Stimulated activated CD4-positive, alpha-beta T cell treated with anti-CD3 and anti-CD28 coated beads, Interleukin-15, amount 100 ng/mL, for 1 hour (primary cell): ENCODE data around the gene BCOR.

Experiments used
- DNase-seq, 2 donors: peaks; one replicate each; pipeline ENCODE4 v3.0.0-alpha.2; 2020; ENCODE audit warnings: low read depth in 1 of 2, low spot score in 1 of 2

The BCOR gene

DNA sequence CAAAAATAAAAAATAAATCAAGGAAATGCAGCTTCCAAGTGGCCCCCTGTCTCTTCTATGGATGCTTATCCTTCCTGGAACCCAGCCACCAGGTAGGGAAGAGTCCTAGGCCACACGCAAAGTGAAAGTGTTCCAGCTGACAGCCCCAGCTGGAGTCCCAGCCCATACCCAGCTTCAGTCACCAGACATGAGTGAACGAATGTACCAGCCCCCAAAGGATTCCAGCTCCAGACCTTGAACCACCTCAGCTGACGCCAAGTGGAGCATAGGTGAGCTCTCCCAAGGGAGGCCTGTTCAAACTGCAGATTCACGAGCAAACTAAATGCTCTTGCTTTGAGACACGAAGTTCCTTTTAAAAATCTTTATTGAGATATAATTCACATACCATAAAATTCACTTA is 62.0 kb downstream of the BCOR start:
- no peak for DNase-seq

- DNase-seq = no peak
These were observed 65.8 kb downstream of the BCOR start for GRCh38 chrX:40031911-40032310.

DNA sequence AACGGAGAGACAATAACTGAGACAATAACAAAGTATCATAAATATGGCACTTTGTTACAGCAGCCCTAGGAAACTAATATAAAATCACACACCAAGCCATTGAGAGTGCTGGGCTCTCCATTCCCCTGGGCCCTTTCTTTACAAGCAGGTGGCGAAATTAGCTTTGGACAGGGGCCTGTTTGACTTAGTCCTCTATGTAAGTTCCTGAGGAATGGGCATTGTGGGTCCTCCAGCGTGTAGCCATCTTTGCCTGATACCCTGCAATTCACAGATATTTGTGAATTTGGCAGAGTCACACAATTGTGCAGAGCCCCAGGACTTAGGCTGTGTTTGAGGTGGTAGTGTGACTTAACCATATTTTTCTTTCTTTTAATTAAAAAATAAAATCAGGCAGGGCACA is 67.6 kb downstream of the BCOR start:
- no peak for DNase-seq

- no peak for DNase-seq
These were observed 75.3 kb downstream of the BCOR start for GRCh38 chrX:40022421-40022820.

DNA sequence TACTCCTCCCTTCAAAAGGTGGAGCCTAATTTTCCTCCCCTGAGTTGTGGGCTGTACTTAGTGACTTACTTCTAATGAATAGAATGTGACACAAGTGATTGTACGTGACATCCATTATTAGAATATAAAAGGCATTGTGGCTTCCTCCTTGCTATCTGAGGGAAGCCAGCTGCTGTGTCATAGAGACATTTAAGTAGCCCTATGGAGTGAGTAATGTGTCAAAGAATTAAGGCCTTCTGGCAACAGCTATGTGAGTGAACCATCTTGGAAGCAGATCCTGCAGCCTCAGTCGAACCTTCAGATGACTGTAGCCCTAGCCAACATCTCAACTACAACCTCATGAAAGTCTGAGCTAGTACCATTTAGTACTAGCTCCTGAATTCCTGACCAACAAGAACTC is 76.1 kb downstream of the BCOR start:
- no peak for DNase-seq

- DNase-seq = no peak
These were observed 78.2 kb downstream of the BCOR start for GRCh38 chrX:40019541-40019940.

GRCh38 chrX:40018041-40018440 is 79.7 kb downstream of the BCOR start:
- DNase-seq = no peak

GRCh38 chrX:40016749-40017148 is 81.0 kb downstream of the BCOR start:
- DNase-seq = no peak

GRCh38 chrX:40015693-40016092 is 82.1 kb downstream of the BCOR start:
- DNase-seq = no peak

- no peak for DNase-seq
These were observed 84.2 kb downstream of the BCOR start for GRCh38 chrX:40013266-40014195.

DNA sequence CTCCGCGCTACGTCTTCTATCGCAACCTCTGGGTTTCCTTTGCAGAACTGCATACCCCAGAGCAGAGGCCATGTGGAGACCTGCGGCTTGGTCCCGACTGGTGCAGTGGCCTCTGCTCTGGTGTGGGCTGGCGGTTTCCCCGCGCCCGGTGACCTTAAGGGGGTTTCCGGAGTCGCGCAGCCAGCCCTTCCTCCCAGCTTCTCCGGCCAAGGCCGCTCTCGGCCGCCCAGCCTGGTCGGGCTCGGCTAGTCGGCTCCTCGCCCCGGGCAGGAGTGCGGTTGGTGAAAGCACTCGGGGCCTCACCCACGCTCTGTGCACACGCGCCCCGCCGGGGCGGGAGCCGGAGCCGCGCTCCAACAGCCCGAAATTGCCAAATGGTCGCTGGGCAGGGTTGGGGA is 84.9 kb downstream of the BCOR start:
- no peak for DNase-seq

DNA sequence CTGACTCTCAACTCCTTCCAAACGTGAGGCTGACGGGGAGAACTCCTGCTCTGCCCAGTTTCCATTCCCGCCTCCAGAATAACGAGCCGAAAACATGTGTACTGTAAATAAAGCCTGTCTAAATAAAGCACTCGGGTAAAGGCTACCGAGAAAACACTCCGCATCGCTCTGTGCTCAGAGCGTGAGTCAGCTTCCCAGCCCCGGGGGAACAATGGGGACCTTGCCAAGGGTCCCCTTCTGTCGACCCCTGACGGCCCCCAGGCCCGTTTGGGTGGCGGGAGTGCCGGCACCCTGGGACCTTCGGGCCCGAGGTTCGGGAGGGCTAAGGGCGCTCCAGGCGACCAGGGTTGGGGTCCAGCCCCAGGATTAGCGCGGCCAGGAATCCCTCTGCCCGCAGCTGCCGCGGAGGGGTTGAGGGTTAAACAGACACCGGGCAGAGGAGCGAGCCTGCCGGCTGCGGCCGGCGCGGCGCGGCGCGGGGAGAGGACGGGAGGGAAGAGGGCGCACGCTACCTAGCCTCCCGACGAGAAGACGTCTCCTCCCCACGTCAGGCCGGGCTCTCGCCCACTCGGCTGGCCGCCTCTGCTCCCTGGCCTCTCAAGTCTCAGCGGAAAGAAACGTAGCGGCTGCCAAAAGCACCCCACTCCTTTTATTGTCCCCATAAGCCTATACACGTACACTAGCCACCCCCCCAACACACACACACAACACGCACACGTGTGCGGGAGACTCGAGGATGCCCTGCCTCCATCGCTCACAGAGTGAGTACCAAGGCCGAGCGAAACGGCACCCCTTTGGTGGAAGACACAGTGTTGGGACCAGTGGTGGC is 85.5 kb downstream of the BCOR start:
- DNase-seq = no peak

DNA sequence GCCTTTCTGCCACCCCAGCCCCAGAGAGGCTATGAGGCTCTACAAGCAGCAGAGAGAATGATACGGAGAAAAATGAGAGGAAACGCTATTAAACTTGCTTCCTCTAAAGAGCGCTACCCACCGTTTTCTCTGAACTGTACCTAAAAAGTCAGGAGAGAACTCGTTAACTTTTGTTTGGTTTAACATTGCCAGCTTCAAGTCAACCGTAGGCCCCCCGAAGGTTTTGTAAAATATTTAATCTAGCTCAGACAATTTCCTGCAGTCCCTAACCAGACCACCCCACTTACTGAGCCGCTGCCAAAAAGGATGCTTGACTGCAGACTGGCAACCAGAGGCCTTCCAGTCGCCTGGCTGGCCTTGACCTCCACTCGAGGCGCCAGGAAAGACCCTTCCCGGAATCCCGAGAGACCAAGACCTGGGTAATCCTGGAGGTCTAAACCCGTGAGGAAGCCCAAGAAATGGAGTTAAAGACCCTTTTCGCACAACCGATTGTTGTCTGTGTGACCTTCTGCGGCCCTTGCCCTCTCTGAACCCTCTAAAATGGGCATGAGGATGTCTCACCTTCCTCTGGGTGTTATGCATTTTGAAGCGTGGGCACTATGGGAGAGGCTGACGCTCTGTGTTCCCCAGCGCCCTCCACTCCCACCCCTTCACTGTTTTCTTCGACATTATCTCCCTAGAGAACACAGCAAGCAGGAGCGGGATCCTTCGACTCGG is 86.3 kb downstream of the BCOR start:
- no peak for DNase-seq

- DNase-seq = no peak
These were observed 87.0 kb downstream of the BCOR start for GRCh38 chrX:40010550-40011321.

- DNase-seq = no peak
These were observed 87.9 kb downstream of the BCOR start for GRCh38 chrX:40009890-40010289.

- DNase-seq = no peak
These were observed 88.3 kb downstream of the BCOR start for GRCh38 chrX:40009462-40009851.

- no peak for DNase-seq
These were observed 88.8 kb downstream of the BCOR start for GRCh38 chrX:40008791-40009461.

DNA sequence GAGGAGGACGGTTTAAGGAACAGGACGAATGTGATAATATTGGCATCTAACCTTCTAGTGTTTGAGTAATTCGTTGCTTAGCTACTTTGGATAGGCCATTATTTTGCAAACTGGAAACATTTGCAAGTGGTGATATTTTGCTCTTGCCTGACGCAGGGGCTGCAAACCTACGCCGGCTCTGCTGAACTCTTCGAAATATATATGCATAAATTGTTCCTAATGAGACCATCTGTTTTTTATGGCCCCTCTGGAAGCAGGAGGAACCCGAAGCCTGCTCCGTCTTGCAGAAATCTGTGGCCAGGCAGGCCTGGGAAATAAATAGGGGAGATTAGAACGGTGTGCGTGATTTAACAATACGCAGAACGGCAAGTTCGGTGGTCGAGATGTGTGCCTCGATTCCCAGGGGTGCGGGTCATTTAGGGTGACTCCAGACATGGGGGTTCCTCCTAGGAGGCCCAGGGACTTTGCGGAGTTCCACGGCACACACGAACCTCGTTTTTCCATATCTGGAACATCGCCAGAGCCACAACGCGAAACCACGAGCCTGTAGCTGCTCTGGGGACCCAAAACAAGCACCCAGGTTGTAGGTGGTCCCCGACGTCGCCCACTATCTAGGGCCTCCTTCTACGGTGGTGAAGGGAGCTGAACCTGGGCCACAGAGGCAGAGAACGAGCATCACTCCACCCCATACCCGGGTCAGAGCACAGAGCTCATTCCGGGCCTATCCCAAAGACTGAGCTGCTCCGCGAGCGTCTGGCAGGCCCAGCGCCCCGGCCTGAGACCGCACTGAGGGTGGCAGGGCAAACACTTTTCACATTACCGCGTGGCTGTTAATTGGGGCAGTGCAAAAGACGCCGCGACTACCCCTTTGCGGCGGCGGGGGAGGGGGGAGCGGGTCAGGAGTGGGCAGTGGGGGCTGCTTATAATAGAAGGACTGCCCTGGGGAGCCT is 89.7 kb downstream of the BCOR start:
- no peak for DNase-seq

- no peak for DNase-seq
These were observed 90.5 kb downstream of the BCOR start for GRCh38 chrX:40007131-40007755.
